ENCODE measurements around the gene FMNL2.
"Not testable (repeated sequence)": the region's sequence is repeated elsewhere in the genome, so short reads cannot be mapped to it uniquely, and the experiment has no call there.

Gene FMNL2

GRCh38 chr2:152499896-152500735, 165.1 kb downstream of the FMNL2 start:
- peak overlapping the region in 17 of 21 experiments; percentile 3 to 77 (median 51) for H3K27ac ChIP-seq
- no peak overlapping the region for H3K4me3 ChIP-seq

GRCh38 chr2:152500772-152501171, 165.8 kb downstream of the FMNL2 start:
- Histone ChIP-seq H3K27ac (peak overlapping the region in 15 of 21 experiments; percentile 7 to 77 (median 57)), H3K4me3 (no peak overlapping the region)

GRCh38 chr2:152501666-152502065, 166.7 kb downstream of the FMNL2 start:
- H3K4me3 ChIP-seq = no peak overlapping the region
- H3K27ac ChIP-seq = peak overlapping the region in 1 of 21 experiments; percentile 11

GRCh38 chr2:152504618-152505017, 169.6 kb downstream of the FMNL2 start:
- H3K27ac ChIP-seq = peak overlapping the region in 1 of 21 experiments; percentile 20

GRCh38 chr2:152505495-152505906, 170.5 kb downstream of the FMNL2 start:
- no peak overlapping the region for H3K4me3 ChIP-seq
- H3K27ac ChIP-seq = no peak overlapping the region

More at GRCh38 chr2:152504618-152505017, 169.6 kb downstream of the FMNL2 start:
- H3K4me3 ChIP-seq = no peak overlapping the region

GRCh38 chr2:152506843-152507242, 171.9 kb downstream of the FMNL2 start:
- H3K27ac ChIP-seq = no peak overlapping the region
- no peak overlapping the region for H3K4me3 ChIP-seq

- H3K4me3 ChIP-seq = no peak overlapping the region
- no peak overlapping the region for H3K27ac ChIP-seq
Observed at GRCh38 chr2:152507907-152508306, 172.9 kb downstream of the FMNL2 start.

- H3K4me3 ChIP-seq = no peak overlapping the region
- H3K27ac ChIP-seq = no peak overlapping the region
Observed at GRCh38 chr2:152508446-152508845, 173.5 kb downstream of the FMNL2 start.

GRCh38 chr2:152509772-152510491, 175.0 kb downstream of the FMNL2 start:
- Histone ChIP-seq H3K27ac (no peak overlapping the region), H3K4me3 (no peak overlapping the region)

- Histone ChIP-seq H3K4me3 (no peak overlapping the region), H3K27ac (no peak overlapping the region)
Observed at GRCh38 chr2:152510621-152511020, 175.6 kb downstream of the FMNL2 start.

GRCh38 chr2:152511981-152512380, 177.0 kb downstream of the FMNL2 start:
- Histone ChIP-seq H3K27ac (no peak overlapping the region), H3K4me3 (no peak overlapping the region)

- Histone ChIP-seq H3K4me3 (no peak overlapping the region), H3K27ac (no peak overlapping the region)
Observed at GRCh38 chr2:152513029-152513428, 178.1 kb downstream of the FMNL2 start.

- H3K27ac ChIP-seq = no peak overlapping the region
- no peak overlapping the region for H3K4me3 ChIP-seq
Observed at GRCh38 chr2:152513681-152514080, 178.7 kb downstream of the FMNL2 start.

GRCh38 chr2:152518034-152518433, 183.1 kb downstream of the FMNL2 start:
- Histone ChIP-seq H3K4me3 (no peak overlapping the region), H3K27ac (no peak overlapping the region)

- H3K4me3 ChIP-seq = no peak overlapping the region
- no peak overlapping the region for H3K27ac ChIP-seq
Observed at GRCh38 chr2:152518641-152519580, 183.9 kb downstream of the FMNL2 start.

GRCh38 chr2:152519581-152519952, 184.6 kb downstream of the FMNL2 start:
- no peak overlapping the region for H3K27ac ChIP-seq
- no peak overlapping the region for H3K4me3 ChIP-seq

GRCh38 chr2:152520759-152521158, 185.8 kb downstream of the FMNL2 start:
- Histone ChIP-seq H3K27ac (no peak overlapping the region), H3K4me3 (no peak overlapping the region)

GRCh38 chr2:152522446-152522845, 187.5 kb downstream of the FMNL2 start:
- not testable (repeated sequence) for H3K27ac ChIP-seq, H3K4me3 ChIP-seq

- Histone ChIP-seq H3K27ac (no peak overlapping the region), H3K4me3 (no peak overlapping the region)
Observed at GRCh38 chr2:152523091-152523490, 188.1 kb downstream of the FMNL2 start.

- H3K27ac ChIP-seq = no peak overlapping the region
Observed at GRCh38 chr2:152525277-152525838, 190.4 kb downstream of the FMNL2 start.

More at GRCh38 chr2:152525277-152525838, 190.4 kb downstream of the FMNL2 start:
- H3K4me3 ChIP-seq = no peak overlapping the region
